Suprapubic skin (tissue), 4 donors: ENCODE results near the gene ENPP1.

Experiments used
- EP300 ChIP-seq: sonication (generic); formaldehyde crosslinking; IDR thresholded peaks from one replicate; pipeline ENCODE4 v1.6.1; 2017; ENCODE audit warnings: antibody characterized with exemption
- POLR2A ChIP-seq, 2 donors: fragments of 450-650 bp; IDR thresholded peaks; one replicate each; pipeline ENCODE4 v1.6.1; 2017; ENCODE audit warnings: antibody characterized with exemption in 2 of 2, mild to moderate bottlenecking in 2 of 2, moderate library complexity in 2 of 2
- POLR2AphosphoS5 ChIP-seq, 3 donors: sonication (generic); formaldehyde crosslinking; IDR thresholded peaks; one replicate each; pipeline ENCODE4 v1.6.1; 2017; ENCODE audit warnings: antibody characterized with exemption in 3 of 3
- TF ChIP-seq, protein P1 (sequence below), 2 donors: fragments of 200-600 bp in 1 of 2; fragments of 450-650 bp in 1 of 2; sonication (generic) in 1 of 2; IDR thresholded peaks; one replicate each; pipeline ENCODE4 v1.5.1; 2016 to 2019; ENCODE audit warnings: antibody characterized with exemption in 2 of 2, mild to moderate bottlenecking in 1 of 2, moderate library complexity in 1 of 2

DNA sequence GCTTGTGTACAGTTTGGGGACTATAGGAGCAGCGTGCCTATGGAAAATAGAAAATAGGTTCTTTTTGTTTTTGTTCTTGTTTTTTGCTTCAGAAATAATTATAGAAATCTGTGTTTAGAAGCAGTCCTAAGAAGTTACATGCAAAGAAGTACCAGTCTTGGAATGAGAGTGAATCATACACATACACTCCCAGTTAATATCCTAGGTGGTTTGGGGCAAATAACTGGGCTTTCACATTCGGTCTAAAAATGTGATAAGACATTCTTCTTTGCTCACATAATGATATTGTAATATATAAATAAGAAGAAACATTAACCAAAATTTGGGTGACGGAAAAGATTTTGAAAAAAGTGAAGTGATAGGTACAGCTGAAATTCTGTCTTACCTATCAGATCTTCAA is 61.0 kb downstream of the ENPP1 start:
- TF ChIP-seq, protein P1, sequence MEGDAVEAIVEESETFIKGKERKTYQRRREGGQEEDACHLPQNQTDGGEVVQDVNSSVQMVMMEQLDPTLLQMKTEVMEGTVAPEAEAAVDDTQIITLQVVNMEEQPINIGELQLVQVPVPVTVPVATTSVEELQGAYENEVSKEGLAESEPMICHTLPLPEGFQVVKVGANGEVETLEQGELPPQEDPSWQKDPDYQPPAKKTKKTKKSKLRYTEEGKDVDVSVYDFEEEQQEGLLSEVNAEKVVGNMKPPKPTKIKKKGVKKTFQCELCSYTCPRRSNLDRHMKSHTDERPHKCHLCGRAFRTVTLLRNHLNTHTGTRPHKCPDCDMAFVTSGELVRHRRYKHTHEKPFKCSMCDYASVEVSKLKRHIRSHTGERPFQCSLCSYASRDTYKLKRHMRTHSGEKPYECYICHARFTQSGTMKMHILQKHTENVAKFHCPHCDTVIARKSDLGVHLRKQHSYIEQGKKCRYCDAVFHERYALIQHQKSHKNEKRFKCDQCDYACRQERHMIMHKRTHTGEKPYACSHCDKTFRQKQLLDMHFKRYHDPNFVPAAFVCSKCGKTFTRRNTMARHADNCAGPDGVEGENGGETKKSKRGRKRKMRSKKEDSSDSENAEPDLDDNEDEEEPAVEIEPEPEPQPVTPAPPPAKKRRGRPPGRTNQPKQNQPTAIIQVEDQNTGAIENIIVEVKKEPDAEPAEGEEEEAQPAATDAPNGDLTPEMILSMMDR (IDR thresholded peaks at IDR 0.05): no peak
- TF ChIP-seq POLR2A (IDR thresholded peaks at IDR 0.05): no peak
- TF ChIP-seq POLR2AphosphoS5 (IDR thresholded peaks at IDR 0.05): no peak
- no peak for TF ChIP-seq EP300
